ENCODE data around the gene FHL2.

DNA sequence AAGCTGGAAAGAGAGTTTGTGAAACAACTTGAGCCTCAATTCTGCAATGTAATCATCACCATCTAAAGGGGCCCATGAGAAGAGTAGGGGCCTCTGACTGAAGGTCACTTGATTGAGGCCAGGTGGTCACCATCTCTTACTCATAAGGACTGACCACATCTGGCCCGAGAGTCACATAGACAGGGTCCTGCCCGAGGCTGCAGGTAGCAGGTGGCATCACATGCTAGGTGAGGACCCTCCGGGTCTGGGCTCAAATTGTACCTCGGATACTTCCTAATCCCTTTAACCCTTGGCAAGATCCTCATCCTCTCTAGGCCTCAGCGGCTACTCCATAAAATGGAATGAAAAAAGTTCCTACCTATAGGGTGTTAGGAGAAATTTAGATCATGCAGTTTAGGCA, 16.7 kb downstream of the FHL2 start:
- TF ChIP-seq, protein P1, sequence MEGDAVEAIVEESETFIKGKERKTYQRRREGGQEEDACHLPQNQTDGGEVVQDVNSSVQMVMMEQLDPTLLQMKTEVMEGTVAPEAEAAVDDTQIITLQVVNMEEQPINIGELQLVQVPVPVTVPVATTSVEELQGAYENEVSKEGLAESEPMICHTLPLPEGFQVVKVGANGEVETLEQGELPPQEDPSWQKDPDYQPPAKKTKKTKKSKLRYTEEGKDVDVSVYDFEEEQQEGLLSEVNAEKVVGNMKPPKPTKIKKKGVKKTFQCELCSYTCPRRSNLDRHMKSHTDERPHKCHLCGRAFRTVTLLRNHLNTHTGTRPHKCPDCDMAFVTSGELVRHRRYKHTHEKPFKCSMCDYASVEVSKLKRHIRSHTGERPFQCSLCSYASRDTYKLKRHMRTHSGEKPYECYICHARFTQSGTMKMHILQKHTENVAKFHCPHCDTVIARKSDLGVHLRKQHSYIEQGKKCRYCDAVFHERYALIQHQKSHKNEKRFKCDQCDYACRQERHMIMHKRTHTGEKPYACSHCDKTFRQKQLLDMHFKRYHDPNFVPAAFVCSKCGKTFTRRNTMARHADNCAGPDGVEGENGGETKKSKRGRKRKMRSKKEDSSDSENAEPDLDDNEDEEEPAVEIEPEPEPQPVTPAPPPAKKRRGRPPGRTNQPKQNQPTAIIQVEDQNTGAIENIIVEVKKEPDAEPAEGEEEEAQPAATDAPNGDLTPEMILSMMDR (IDR thresholded peaks at IDR 0.05; ENCODE audit: low read depth, low read length), result no peak
- TF ChIP-seq POLR2A (IDR thresholded peaks at IDR 0.05; ENCODE audit: extremely low read depth, insufficient read length) (no peak), MYC (IDR thresholded peaks at IDR 0.05; ENCODE audit: low read depth, low read length) (no peak)

All from NB4 (cell line).